CD14-positive monocyte (primary cell): Measurements from ENCODE around the gene TRIP6. TPM values are rescaled to one million over a fixed set of nuclear protein-coding genes. Genes with fewer than 3 reads are reported as not detected.

ENCODE experiments used
- DNase-seq, 3 donors: peaks; one replicate each; pipeline ENCODE4 v3.0.0-alpha.2; 2011 to 2022
- H2AFZ ChIP-seq: 2 replicates; pipeline ENCODE4 v1.6.0; 2012; ENCODE audit warnings: mild to moderate bottlenecking, low read depth, low read length, inconsistent platforms; ENCODE audit not compliant: insufficient read depth, poor library complexity, severe bottlenecking
- H3K27ac ChIP-seq, 2 donors: 1 replicate in 1 of 2; 2 replicates in 1 of 2; pipeline ENCODE4 v1.5.1; 2012 to 2013; ENCODE audit warnings: low read length in 2 of 2, control low read depth in 1 of 2, inconsistent platforms in 1 of 2, low read depth in 1 of 2, mild to moderate bottlenecking in 1 of 2
- H3K27me3 ChIP-seq, 2 donors: one replicate each; pipeline versions ENCODE4 v1.6.0 to v1.6.1; 2011 to 2013; ENCODE audit warnings: low read length in 2 of 2; ENCODE audit not compliant: control insufficient read depth in 2 of 2, insufficient read depth in 2 of 2
- H3K36me3 ChIP-seq, 2 donors: replicated peaks in 1 of 2; 1 replicate in 1 of 2; 2 replicates in 1 of 2; pipeline versions ENCODE4 v1.5.1 to v1.6.1; 2012 to 2013; ENCODE audit warnings: low read length in 2 of 2, control low read depth in 1 of 2, inconsistent platforms in 1 of 2, mild to moderate bottlenecking in 1 of 2; ENCODE audit not compliant: insufficient read depth in 2 of 2, control insufficient read depth in 1 of 2
- H3K4me1 ChIP-seq, 2 donors: 1 replicate in 1 of 2; 2 replicates in 1 of 2; pipeline versions ENCODE4 v1.5.1 to v1.6.1; 2012 to 2013; ENCODE audit warnings: low read length in 2 of 2, control low read depth in 1 of 2, inconsistent platforms in 1 of 2, mild to moderate bottlenecking in 1 of 2, moderate library complexity in 1 of 2; ENCODE audit not compliant: insufficient read depth in 2 of 2, control insufficient read depth in 1 of 2
- H3K4me2 ChIP-seq: replicated peaks from 2 replicates; pipeline ENCODE3; 2012; ENCODE audit warnings: low read length, moderate library complexity, mild to moderate bottlenecking; ENCODE audit not compliant: poor library complexity, severe bottlenecking; ENCODE audit errors: extremely low read depth
- H3K4me3 ChIP-seq, 3 experiments: fragments of 200-600 bp in 1 of 3; sonication (generic) in 1 of 3; replicated peaks in 1 of 3; 1 replicate in 2 of 3; 2 replicates in 1 of 3; pipeline ENCODE4 v1.5.1; 2011 to 2013; ENCODE audit warnings: low read length in 3 of 3, mild to moderate bottlenecking in 3 of 3, control low read depth in 2 of 3, low read depth in 2 of 3, inconsistent platforms in 1 of 3, moderate library complexity in 1 of 3
- H3K79me2 ChIP-seq: 2 replicates; pipeline ENCODE4 v1.6.0; 2012; ENCODE audit warnings: mild to moderate bottlenecking, control low read depth, inconsistent platforms, low read length, moderate library complexity; ENCODE audit not compliant: insufficient read depth
- H3K9ac ChIP-seq: 2 replicates; pipeline ENCODE4 v1.6.0; 2017; ENCODE audit warnings: low read length, mild to moderate bottlenecking; ENCODE audit not compliant: insufficient read depth, poor library complexity, severe bottlenecking
- H3K9me3 ChIP-seq, 2 donors: replicated peaks in 1 of 2; 1 replicate in 1 of 2; 2 replicates in 1 of 2; pipeline versions ENCODE4 v1.5.1 to v1.6.1; 2012 to 2013; ENCODE audit warnings: low read length in 2 of 2, control low read depth in 1 of 2; ENCODE audit not compliant: control insufficient read depth in 1 of 2, insufficient read depth in 1 of 2
- H4K20me1 ChIP-seq: 2 replicates; pipeline ENCODE4 v1.6.0; 2012; ENCODE audit warnings: mild to moderate bottlenecking, low read length, control low read depth, moderate library complexity; ENCODE audit not compliant: insufficient read depth
- H3K27ac Mint-ChIP-seq, 7 donors: one replicate each; pipeline ENCODE4 v1.8.0; 2020; ENCODE audit warnings: mild to moderate bottlenecking in 7 of 7, mixed read lengths in 7 of 7, moderate library complexity in 6 of 7, inconsistent platforms in 2 of 7
- H3K27me3 Mint-ChIP-seq, 3 donors: one replicate each; pipeline ENCODE4 v1.8.0; 2021 to 2022; ENCODE audit warnings: low read depth in 3 of 3, mild to moderate bottlenecking in 3 of 3, mixed read lengths in 3 of 3, moderate library complexity in 3 of 3, inconsistent platforms in 1 of 3
- H3K36me3 Mint-ChIP-seq, 2 donors: one replicate each; pipeline ENCODE4 v1.8.0; 2020; ENCODE audit warnings: mixed read lengths in 2 of 2, inconsistent platforms in 1 of 2, mild to moderate bottlenecking in 1 of 2
- H3K4me1 Mint-ChIP-seq: one replicate; pipeline ENCODE4 v1.8.0; 2020; ENCODE audit warnings: mild to moderate bottlenecking, mixed read lengths
- H3K4me3 Mint-ChIP-seq, 2 donors: one replicate each; pipeline ENCODE4 v1.8.0; 2020; ENCODE audit warnings: mild to moderate bottlenecking in 2 of 2, mixed read lengths in 2 of 2, moderate library complexity in 1 of 2
- H3K9me3 Mint-ChIP-seq, 7 donors: one replicate each; pipeline ENCODE4 v1.8.0; 2020 to 2022; ENCODE audit warnings: mixed read lengths in 7 of 7, mild to moderate bottlenecking in 6 of 7, moderate library complexity in 6 of 7, inconsistent platforms in 2 of 7
- CTCF ChIP-seq: fragments of 200-600 bp; IDR thresholded peaks from one replicate; pipeline ENCODE4 v1.8.0; 2022; ENCODE audit warnings: antibody characterized with exemption, mild to moderate bottlenecking
- WGBS: methylation state at CpG from one replicate; pipeline ENCODE4 v1.1.5; 2013; ENCODE audit warnings: missing lambda C conversion rate; ENCODE audit not compliant: insufficient coverage; 5-methylcytosine and 5-hydroxymethylcytosine counted together
- intact Hi-C, 2 donors: fragments of 100-400 bp; cut with micrococcal nuclease; formaldehyde crosslinking; loops; one replicate each; pipeline versions ENCODE4 v1.15.0 to v1.15.1; 2023
- polyA plus RNA-seq, 3 donors: library from polyadenylated mRNA; depleted of rRNA in 1 of 3; unstranded in 2 of 3; stranded (reverse) in 1 of 3; fragments of 300-500 nt in 2 of 3; fragments of >200 nt in 1 of 3; fragmentation: Illumina TruSeq in 2 of 3; gene quantifications; 1 replicate in 2 of 3; 2 replicates in 1 of 3; pipeline ENCODE4 v1.2.3, GENCODE V29; 2012 to 2021

TRIP6 gene
- polyA plus RNA-seq, 3 donors = 1.9 to 5.9 (median 5.8) TPM

- Histone ChIP-seq H3K9ac (no peak overlapping the region), H3K27me3 (peaks cover 0 to 2% of the 10 kb centered on the region in 2 donors), H3K4me1 (peaks cover 25 to 41% of the 10 kb centered on the region in 2 donors), H2AFZ (no peak overlapping the region), H3K4me3 (no peak overlapping the region), H3K27ac (peak overlapping the region in 1 of 2 donors; percentile 20), H3K36me3 (peaks cover 50 to 61% of the 10 kb centered on the region in 2 donors), H3K9me3 (no peaks in the 10 kb centered on the region), H3K4me2 (no peak overlapping the region), H3K79me2 (peaks cover 85% of the 10 kb centered on the region), H4K20me1 (peaks cover 84% of the 10 kb centered on the region)
- WGBS = 98% methylated on average over 8 of the region's 10 CpGs
- Mint-ChIP-seq H3K27me3 (peaks cover 0 to 1% (median 0%) of the 10 kb centered on the region in 3 donors), H3K36me3 (peaks cover 45 to 67% of the 10 kb centered on the region in 2 donors), H3K27ac (no peak overlapping the region), H3K4me1 (peaks cover 40% of the 10 kb centered on the region), H3K9me3 (no peaks in the 10 kb centered on the region), H3K4me3 (no peak overlapping the region)
- TF ChIP-seq CTCF = no peak
- intact Hi-C loops = loop anchor here in 1 of 2 donors (10.0 kb wide), 1 partner anchor 131 kb away; the partner anchor contains the start of gene EPO
- no peak for DNase-seq
These were observed 11.7 kb upstream of the TRIP6 start for GRCh38 chr7:100855515-100855914.

- H3K4me1 Mint-ChIP-seq = peaks cover 38% of the 10 kb centered on the region
- no peaks in the 10 kb centered on the region for H3K27me3 ChIP-seq
- H3K4me1 ChIP-seq = peaks cover 22 to 38% of the 10 kb centered on the region in 2 donors
- DNase-seq = no peak
- H3K27me3 Mint-ChIP-seq = peaks cover 0 to 1% (median 0%) of the 10 kb centered on the region in 3 donors
- H3K4me3 Mint-ChIP-seq = no peak overlapping the region
- over 99% methylated on average over 14 of the region's 16 CpGs for WGBS
- H3K27ac ChIP-seq = no peak overlapping the region
- no peak overlapping the region for H2AFZ ChIP-seq
- peaks cover 97% of the 10 kb centered on the region for H4K20me1 ChIP-seq
- no peaks in the 10 kb centered on the region for H3K9me3 ChIP-seq
- intact Hi-C loops = loop anchor here in 1 of 2 donors (10.0 kb wide), 1 partner anchor 132 kb away; the partner anchor contains the start of gene EPO
- H3K9me3 Mint-ChIP-seq = no peaks in the 10 kb centered on the region
- no peak overlapping the region for H3K4me3 ChIP-seq
- H3K36me3 ChIP-seq = peaks cover 63 to 75% of the 10 kb centered on the region in 2 donors
- peaks cover 87% of the 10 kb centered on the region for H3K79me2 ChIP-seq
- H3K27ac Mint-ChIP-seq = peak overlapping the region in 1 of 7 donors; percentile 41
- peaks cover 58 to 81% of the 10 kb centered on the region in 2 donors for H3K36me3 Mint-ChIP-seq
- H3K9ac ChIP-seq = no peak overlapping the region
- no peak overlapping the region for H3K4me2 ChIP-seq
- TF ChIP-seq CTCF = no peak
These were observed 10.3 kb upstream of the TRIP6 start for GRCh38 chr7:100856871-100857282.
